Stromal cell of bone marrow (primary cell): ENCODE data around the gene ENG.
"Not testable (repeated sequence)": the region's sequence is repeated elsewhere in the genome, so short reads cannot be mapped to it uniquely, and the experiment has no call there.

Source experiments
- DNase-seq: peaks from one replicate; pipeline ENCODE4 v3.0.0-alpha.2; 2012; ENCODE audit warnings: low read depth

Gene ENG

GRCh38 chr9:127878652-127879390 is 24.4 kb upstream of the ENG start:
- DNase-seq: no peak

GRCh38 chr9:127878001-127878651 is 23.7 kb upstream of the ENG start:
- DNase-seq: no peak

- DNase-seq: no peak
These were observed 23.1 kb upstream of the ENG start, which contains the start of gene AK1 for GRCh38 chr9:127877566-127877998. TSS of gene AK1 (minus strand) at chr9:127877675. CDS start at chr9:127874617, 3,058 bp downstream.

GRCh38 chr9:127876764-127877562 is 22.5 kb upstream of the ENG start:
- DNase-seq: no peak

- no peak for DNase-seq
These were observed 21.7 kb upstream of the ENG start for GRCh38 chr9:127876026-127876763.

- peak; percentile 63 for DNase-seq
These were observed 21.0 kb upstream of the ENG start for GRCh38 chr9:127875306-127875966.

- DNase-seq: no peak
These were observed 20.1 kb upstream of the ENG start for GRCh38 chr9:127874301-127875221.

GRCh38 chr9:127873886-127874285 is 19.4 kb upstream of the ENG start:
- DNase-seq: peak; percentile 61

GRCh38 chr9:127873223-127873691 is 18.8 kb upstream of the ENG start:
- no peak for DNase-seq

- no peak for DNase-seq
These were observed 18.1 kb upstream of the ENG start for GRCh38 chr9:127872369-127873222.

- DNase-seq: no peak
These were observed 17.1 kb upstream of the ENG start for GRCh38 chr9:127871531-127871930.

GRCh38 chr9:127870887-127871286 is 16.4 kb upstream of the ENG start:
- DNase-seq: no peak

GRCh38 chr9:127870153-127870491 is 15.7 kb upstream of the ENG start:
- DNase-seq: not testable (repeated sequence)

GRCh38 chr9:127869310-127870152 is 15.1 kb upstream of the ENG start:
- peak; percentile 62 for DNase-seq

- no peak for DNase-seq
These were observed 13.9 kb upstream of the ENG start for GRCh38 chr9:127868278-127868902.

GRCh38 chr9:127867356-127868277 is 13.2 kb upstream of the ENG start:
- DNase-seq: no peak

GRCh38 chr9:127866535-127866934 is 12.1 kb upstream of the ENG start:
- no peak for DNase-seq
